ENCODE data around the gene FBRSL1.

DNA sequence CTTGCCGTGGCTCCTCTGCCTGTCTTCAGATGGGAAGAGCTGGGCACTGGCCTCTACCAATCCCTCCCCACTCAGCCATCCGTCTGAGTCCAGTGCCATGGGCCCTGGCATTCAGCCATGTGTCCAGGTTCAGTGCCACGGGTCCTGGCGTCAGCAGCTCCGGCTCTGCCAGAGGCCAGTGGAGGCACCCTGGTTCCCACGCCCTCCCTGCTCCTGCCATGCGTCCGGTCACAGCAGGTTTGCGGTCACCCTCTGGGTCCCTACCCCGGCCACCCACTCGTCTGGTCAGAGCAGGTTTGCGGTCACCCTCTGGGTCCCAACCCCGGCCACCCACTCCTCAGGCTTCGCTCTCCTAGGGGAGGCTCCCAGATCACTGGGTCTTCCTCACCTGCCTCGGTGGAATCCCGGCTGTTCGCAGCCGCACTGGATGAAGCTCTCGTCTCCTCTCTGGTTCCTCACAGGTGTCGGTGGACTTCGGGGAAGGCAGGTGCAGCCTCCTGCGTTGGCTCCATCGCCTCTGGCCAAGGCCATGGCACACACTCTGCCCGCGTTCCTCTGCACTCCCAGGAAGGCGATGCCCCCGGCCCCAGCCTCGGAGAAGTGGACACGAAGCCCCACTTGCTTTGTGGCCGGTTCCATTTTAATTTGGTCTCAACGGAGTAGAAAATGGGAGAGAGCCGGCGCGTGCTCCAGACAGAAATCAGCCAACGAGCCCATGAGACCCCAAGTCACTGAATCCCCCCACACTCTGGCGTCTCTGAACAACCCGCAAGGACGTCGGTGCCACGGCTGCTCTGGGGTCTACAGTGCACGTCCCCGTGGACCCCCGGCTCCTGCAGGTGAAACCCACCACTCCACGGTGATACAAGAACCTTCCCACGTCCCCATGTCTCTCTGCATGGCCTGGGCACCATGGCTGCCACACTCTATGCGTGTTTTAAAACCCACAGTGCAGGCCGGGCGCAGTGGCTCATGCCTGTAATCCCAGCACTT is 47.8 kb upstream of the FBRSL1 start:
- TF ChIP-seq, protein P1, sequence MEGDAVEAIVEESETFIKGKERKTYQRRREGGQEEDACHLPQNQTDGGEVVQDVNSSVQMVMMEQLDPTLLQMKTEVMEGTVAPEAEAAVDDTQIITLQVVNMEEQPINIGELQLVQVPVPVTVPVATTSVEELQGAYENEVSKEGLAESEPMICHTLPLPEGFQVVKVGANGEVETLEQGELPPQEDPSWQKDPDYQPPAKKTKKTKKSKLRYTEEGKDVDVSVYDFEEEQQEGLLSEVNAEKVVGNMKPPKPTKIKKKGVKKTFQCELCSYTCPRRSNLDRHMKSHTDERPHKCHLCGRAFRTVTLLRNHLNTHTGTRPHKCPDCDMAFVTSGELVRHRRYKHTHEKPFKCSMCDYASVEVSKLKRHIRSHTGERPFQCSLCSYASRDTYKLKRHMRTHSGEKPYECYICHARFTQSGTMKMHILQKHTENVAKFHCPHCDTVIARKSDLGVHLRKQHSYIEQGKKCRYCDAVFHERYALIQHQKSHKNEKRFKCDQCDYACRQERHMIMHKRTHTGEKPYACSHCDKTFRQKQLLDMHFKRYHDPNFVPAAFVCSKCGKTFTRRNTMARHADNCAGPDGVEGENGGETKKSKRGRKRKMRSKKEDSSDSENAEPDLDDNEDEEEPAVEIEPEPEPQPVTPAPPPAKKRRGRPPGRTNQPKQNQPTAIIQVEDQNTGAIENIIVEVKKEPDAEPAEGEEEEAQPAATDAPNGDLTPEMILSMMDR (IDR thresholded peaks at IDR 0.05) = no peak
- TF ChIP-seq POLR2A (IDR thresholded peaks at IDR 0.05) = no peak
